Tibial artery (tissue), 4 donors: ENCODE results near the gene FREM1.

Experiments
- DNase-seq, 2 donors: peaks; one replicate each; pipeline ENCODE4 v3.0.0-alpha.2; 2019
- H3K27ac ChIP-seq, 2 donors: fragments of 200-600 bp; sonication (generic) in 1 of 2; 1 replicate in 1 of 2; 2 replicates in 1 of 2; pipeline ENCODE4 v1.5.1; 2018 to 2019; ENCODE audit warnings: mild to moderate bottlenecking in 1 of 2
- H3K27me3 ChIP-seq, 2 donors: fragments of 200-600 bp; sonication (generic) in 1 of 2; one replicate each; pipeline versions ENCODE4 v1.5.1 to v1.6.0; 2016 to 2019
- H3K36me3 ChIP-seq, 3 donors: fragments of 200-600 bp; sonication (generic) in 2 of 3; one replicate each; pipeline ENCODE4 v1.5.1; 2016 to 2019; ENCODE audit warnings: mild to moderate bottlenecking in 2 of 3
- H3K4me1 ChIP-seq, 4 donors: fragments of 200-600 bp; sonication (generic) in 2 of 4; 1 replicate in 3 of 4; 2 replicates in 1 of 4; pipeline ENCODE4 v1.5.1; 2016 to 2019
- H3K4me3 ChIP-seq, 2 donors: fragments of 200-600 bp; sonication (generic) in 1 of 2; 1 replicate in 1 of 2; 2 replicates in 1 of 2; pipeline ENCODE4 v1.5.1; 2018 to 2019; ENCODE audit warnings: mild to moderate bottlenecking in 2 of 2
- H3K9me3 ChIP-seq, 3 donors: fragments of 200-600 bp; sonication (generic) in 1 of 3; one replicate each; pipeline ENCODE4 v1.5.1; 2016 to 2019
- CTCF ChIP-seq, 2 experiments: fragments of 200-600 bp in 1 of 2; fragments of 450-650 bp in 1 of 2; IDR thresholded peaks; one replicate each; pipeline ENCODE4 v1.5.1; 2017 to 2019; ENCODE audit warnings: antibody characterized with exemption in 2 of 2, mild to moderate bottlenecking in 1 of 2, moderate library complexity in 1 of 2
- intact Hi-C: fragments of 100-400 bp; cut with DNase I; formaldehyde crosslinking; loops from one replicate; pipeline ENCODE4 v1.15.0; 2023; ENCODE audit warnings: low total_unique reads

The FREM1 gene

GRCh38 chr9:14906000-14906399 lies 4.2 kb downstream of the FREM1 start:
- TF ChIP-seq CTCF (IDR thresholded peaks at IDR 0.05), result no peak
- H3K4me1 ChIP-seq, result peaks cover 0 to 74% (median 18%) of the 10 kb centered on the region in 4 donors
- intact Hi-C loops, result no loop called here
- no peaks in the 10 kb centered on the region for H3K9me3 ChIP-seq
- peak overlapping the region; percentile 59 to 73 for H3K27ac ChIP-seq
- H3K27me3 ChIP-seq, result no peaks in the 10 kb centered on the region
- H3K4me3 ChIP-seq, result no peak overlapping the region
- H3K36me3 ChIP-seq, result no peaks in the 10 kb centered on the region
- no peak for DNase-seq

GRCh38 chr9:14903040-14903439 lies 7.2 kb downstream of the FREM1 start:
- intact Hi-C loops, result no loop called here
- Histone ChIP-seq H3K36me3 (no peaks in the 10 kb centered on the region), H3K27ac (peak overlapping the region in 1 of 2 donors; percentile 73), H3K9me3 (no peaks in the 10 kb centered on the region), H3K27me3 (no peaks in the 10 kb centered on the region), H3K4me1 (peaks cover 0 to 77% (median 13%) of the 10 kb centered on the region in 4 donors), H3K4me3 (no peak overlapping the region)
- no peak for TF ChIP-seq CTCF (IDR thresholded peaks at IDR 0.05)
- DNase-seq, result no peak

- H3K36me3 ChIP-seq, result no peaks in the 10 kb centered on the region
- no peaks in the 10 kb centered on the region for H3K9me3 ChIP-seq
- H3K4me1 ChIP-seq, result peaks cover 0 to 73% (median 11%) of the 10 kb centered on the region in 4 donors
- intact Hi-C loops, result no loop called here
- TF ChIP-seq CTCF (IDR thresholded peaks at IDR 0.05), result no peak
- H3K4me3 ChIP-seq, result no peak overlapping the region
- no peaks in the 10 kb centered on the region for H3K27me3 ChIP-seq
- DNase-seq, result no peak
- peak overlapping the region in 1 of 2 donors; percentile 73 for H3K27ac ChIP-seq
Measured at GRCh38 chr9:14902561-14902960, 7.7 kb downstream of the FREM1 start.

GRCh38 chr9:14899815-14900193 lies 10.4 kb downstream of the FREM1 start:
- H3K27me3 ChIP-seq, result no peaks in the 10 kb centered on the region
- H3K27ac ChIP-seq, result peak overlapping the region; percentile 32 to 39
- no peak for TF ChIP-seq CTCF (IDR thresholded peaks at IDR 0.05)
- intact Hi-C loops, result no loop called here
- no peak for DNase-seq
- peak overlapping the region in 1 of 2 donors; percentile 24 for H3K4me3 ChIP-seq
- H3K36me3 ChIP-seq, result no peaks in the 10 kb centered on the region
- H3K9me3 ChIP-seq, result no peaks in the 10 kb centered on the region
- H3K4me1 ChIP-seq, result peaks cover 0 to 65% (median 3%) of the 10 kb centered on the region in 4 donors

GRCh38 chr9:14899042-14899814 lies 11.0 kb downstream of the FREM1 start:
- no peaks in the 10 kb centered on the region for H3K9me3 ChIP-seq
- no peak for DNase-seq
- no peaks in the 10 kb centered on the region for H3K27me3 ChIP-seq
- TF ChIP-seq CTCF (IDR thresholded peaks at IDR 0.05), result no peak
- H3K4me1 ChIP-seq, result peaks cover 0 to 64% (median 3%) of the 10 kb centered on the region in 4 donors
- H3K4me3 ChIP-seq, result peak overlapping the region in 1 of 2 donors; percentile 24
- intact Hi-C loops, result no loop called here
- no peaks in the 10 kb centered on the region for H3K36me3 ChIP-seq
- peak overlapping the region; percentile 32 to 39 for H3K27ac ChIP-seq
